ENCODE results near the gene STK38L.
A peak's percentile ranks its signal among the peaks of the same experiment; 100 is the strongest.

The STK38L gene

DNA sequence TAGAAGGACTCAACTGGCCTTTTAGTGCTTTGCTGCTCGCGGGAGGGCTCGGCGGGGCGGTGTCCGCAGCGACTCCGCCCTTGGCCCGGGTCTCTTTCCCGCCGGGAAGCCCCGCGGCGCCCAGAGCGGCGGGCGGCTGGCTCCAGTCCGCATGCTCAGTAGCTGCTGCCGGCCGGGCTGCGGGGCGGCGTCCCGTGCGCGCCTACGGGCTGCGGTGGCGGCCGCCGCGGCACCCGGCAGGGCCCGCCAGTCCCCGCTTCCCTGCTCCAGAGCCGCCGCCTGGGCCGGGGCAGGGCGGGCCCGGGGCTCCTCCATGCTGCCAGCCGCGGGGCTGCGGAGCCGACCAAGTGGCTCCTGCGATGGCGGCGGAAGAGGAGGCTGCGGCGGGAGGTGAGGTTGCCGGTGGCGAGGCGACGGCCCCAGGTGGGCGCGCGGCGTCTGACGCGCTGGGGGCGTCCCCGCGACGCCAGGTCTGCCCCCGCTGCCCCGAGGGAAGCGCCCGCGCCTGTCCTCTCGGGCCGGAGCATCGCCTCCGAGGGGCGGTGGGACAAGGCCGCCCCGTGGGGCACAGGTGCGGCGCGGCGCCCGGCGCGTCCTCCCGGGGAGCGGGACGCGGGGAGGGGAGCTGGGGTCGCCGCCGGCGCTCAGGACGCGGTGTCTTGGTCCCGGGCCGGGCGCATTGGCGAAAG, 88.8 kb downstream of the STK38L start, which contains the start of gene BMAL2:
Gene BMAL2 (plus strand): TSS at position 123 of the 689 bp plus-strand sequence. CDS start 237 bp downstream, at position 360.
- Histone ChIP-seq H3K9ac (ENCODE audit: low read depth, low read length) (peak within 1 kb of the TSS; percentile 9), H3K9me3 (ENCODE audit: control insufficient read depth, insufficient read depth, low read length) (no peaks in the 10 kb centered on the region), H3K4me3 (ENCODE audit: low read depth, low read length) (peak within 1 kb of the TSS; percentile 69), H3K36me3 (ENCODE audit: control insufficient read depth, insufficient read depth, low read length) (no peaks in the 10 kb centered on the region), H3K4me1 (ENCODE audit: control insufficient read depth, insufficient read depth, low read length) (peaks cover 6% of the 10 kb centered on the region), H3K27me3 (ENCODE audit: control insufficient read depth, insufficient read depth, low read length) (peaks cover 31% of the 10 kb centered on the region)

DNA sequence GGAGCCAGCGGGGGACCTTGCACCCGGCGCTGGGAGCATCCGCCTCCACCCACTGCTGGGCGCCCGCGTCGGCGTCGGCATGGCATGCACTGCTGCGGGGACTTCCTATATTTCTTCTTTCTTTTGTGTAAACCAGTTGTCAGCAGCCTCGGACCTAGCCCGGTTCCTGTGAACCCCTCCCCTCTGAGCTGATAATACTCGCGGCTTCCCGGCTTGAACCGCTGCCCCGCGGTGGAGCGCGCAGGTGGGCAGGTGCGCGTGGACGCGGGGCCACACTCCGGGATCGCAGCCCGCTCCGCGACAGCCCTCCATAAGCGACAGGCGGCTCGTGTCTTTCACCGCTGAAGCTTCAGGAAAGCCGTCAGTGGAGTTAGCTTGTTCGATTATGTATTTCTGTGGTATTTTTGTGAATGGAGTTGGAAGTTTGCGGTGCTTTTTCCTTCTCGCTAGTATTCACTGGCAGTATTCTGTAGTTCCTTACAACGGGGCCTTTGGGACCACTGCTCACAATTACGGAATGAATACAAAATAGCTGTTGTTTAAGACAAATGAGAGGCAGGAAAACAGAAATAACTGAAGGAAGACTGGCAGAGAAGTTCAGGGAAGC, 89.4 kb downstream of the STK38L start:
- Histone ChIP-seq H3K36me3 (ENCODE audit: control insufficient read depth, insufficient read depth, low read length) (no peaks in the 10 kb centered on the region), H3K9me3 (ENCODE audit: control insufficient read depth, insufficient read depth, low read length) (no peaks in the 10 kb centered on the region), H3K4me3 (ENCODE audit: low read depth, low read length) (peak overlapping the region; percentile 69), H3K9ac (ENCODE audit: low read depth, low read length) (no peak overlapping the region), H3K27me3 (ENCODE audit: control insufficient read depth, insufficient read depth, low read length) (peaks cover 31% of the 10 kb centered on the region), H3K4me1 (ENCODE audit: control insufficient read depth, insufficient read depth, low read length) (peaks cover 6% of the 10 kb centered on the region)

DNA sequence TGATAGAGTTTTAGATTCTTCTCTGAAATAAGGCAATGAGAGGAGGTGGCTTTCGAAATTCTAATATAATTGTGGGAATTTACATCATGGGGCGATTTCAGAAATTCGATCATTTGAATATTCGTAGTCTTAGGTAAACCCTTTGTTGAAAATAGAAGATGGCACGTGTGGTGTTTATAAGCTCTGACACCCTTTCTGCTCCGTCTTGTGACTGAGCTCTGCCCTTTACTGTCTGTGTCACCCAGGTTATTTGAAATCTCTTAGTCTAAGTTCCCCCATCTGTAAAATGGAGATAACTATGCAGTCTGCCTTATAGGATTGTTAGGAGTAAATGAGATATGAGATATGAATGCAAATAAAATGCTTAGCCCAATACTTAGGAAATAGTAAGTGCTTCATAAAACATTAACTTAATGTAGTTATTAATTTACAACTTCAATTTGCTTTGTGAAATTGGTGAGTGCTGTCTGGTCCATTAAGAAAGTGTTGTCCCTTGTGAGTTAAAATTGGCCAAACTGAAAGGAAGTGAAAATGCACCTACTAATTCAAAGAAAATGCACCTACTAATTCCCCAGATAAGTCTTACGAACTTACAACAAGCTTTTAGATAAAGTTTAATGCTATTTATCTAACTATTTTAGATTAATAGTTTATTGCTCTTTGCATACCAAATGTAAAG, 90.1 kb downstream of the STK38L start:
- no peaks in the 10 kb centered on the region for H3K36me3 ChIP-seq (ENCODE audit: control insufficient read depth, insufficient read depth, low read length)
- peaks cover 31% of the 10 kb centered on the region for H3K27me3 ChIP-seq (ENCODE audit: control insufficient read depth, insufficient read depth, low read length)
- H3K9me3 ChIP-seq (ENCODE audit: control insufficient read depth, insufficient read depth, low read length): no peaks in the 10 kb centered on the region
- H3K4me3 ChIP-seq (ENCODE audit: low read depth, low read length): peak overlapping the region; percentile 69
- H3K9ac ChIP-seq (ENCODE audit: low read depth, low read length): no peak overlapping the region
- peaks cover 6% of the 10 kb centered on the region for H3K4me1 ChIP-seq (ENCODE audit: control insufficient read depth, insufficient read depth, low read length)

DNA sequence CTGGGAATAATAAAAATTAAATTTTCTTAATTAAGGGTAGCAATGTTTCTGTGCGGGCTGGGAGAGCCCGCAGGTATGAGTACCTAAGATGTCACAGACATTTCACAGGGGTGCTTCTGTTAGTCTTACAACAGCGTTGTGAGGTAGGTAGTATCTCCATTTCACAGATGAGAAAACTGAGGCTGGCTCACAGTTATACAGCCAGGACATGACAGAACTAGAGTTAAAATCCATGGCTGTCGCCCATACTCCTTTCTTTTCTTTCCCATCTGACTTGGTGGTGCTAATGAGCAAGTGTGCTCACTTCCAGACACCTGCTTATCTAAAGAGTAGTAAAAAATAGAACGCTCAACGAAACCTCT, 90.6 kb downstream of the STK38L start:
- H3K36me3 ChIP-seq (ENCODE audit: control insufficient read depth, insufficient read depth, low read length): no peaks in the 10 kb centered on the region
- no peak overlapping the region for H3K9ac ChIP-seq (ENCODE audit: low read depth, low read length)
- no peaks in the 10 kb centered on the region for H3K9me3 ChIP-seq (ENCODE audit: control insufficient read depth, insufficient read depth, low read length)
- H3K4me3 ChIP-seq (ENCODE audit: low read depth, low read length): no peak overlapping the region
- peaks cover 6% of the 10 kb centered on the region for H3K4me1 ChIP-seq (ENCODE audit: control insufficient read depth, insufficient read depth, low read length)
- peaks cover 31% of the 10 kb centered on the region for H3K27me3 ChIP-seq (ENCODE audit: control insufficient read depth, insufficient read depth, low read length)

- Histone ChIP-seq H3K9ac (ENCODE audit: low read depth, low read length) (peak overlapping the region; percentile 4), H3K9me3 (ENCODE audit: control insufficient read depth, insufficient read depth, low read length) (no peaks in the 10 kb centered on the region), H3K36me3 (ENCODE audit: control insufficient read depth, insufficient read depth, low read length) (no peaks in the 10 kb centered on the region), H3K4me3 (ENCODE audit: low read depth, low read length) (no peak overlapping the region), H3K4me1 (ENCODE audit: control insufficient read depth, insufficient read depth, low read length) (peaks cover 6% of the 10 kb centered on the region), H3K27me3 (ENCODE audit: control insufficient read depth, insufficient read depth, low read length) (peaks cover 31% of the 10 kb centered on the region)
Measured at GRCh38 chr12:27335364-27336281, 91.5 kb downstream of the STK38L start.

DNA sequence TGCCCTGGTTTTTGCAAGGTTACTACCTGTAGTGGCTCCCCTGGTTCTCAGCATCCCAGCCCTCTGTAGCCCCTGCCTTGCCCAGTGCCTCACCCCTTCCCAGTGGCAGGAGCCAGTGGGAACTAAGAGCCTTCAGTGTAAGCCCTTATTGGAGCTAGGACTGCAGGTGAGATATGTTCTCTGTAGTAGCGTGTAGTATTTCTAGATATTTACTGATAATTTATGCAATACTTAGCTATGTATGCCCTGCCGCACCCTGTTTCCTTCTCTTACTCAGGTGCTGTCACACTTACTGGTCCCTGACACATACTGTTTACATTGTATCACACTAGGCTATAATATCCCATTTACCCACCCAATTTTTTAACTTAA, 92.2 kb downstream of the STK38L start:
- Histone ChIP-seq H3K27me3 (ENCODE audit: control insufficient read depth, insufficient read depth, low read length) (peaks cover 25% of the 10 kb centered on the region), H3K9ac (ENCODE audit: low read depth, low read length) (peak overlapping the region; percentile 4), H3K36me3 (ENCODE audit: control insufficient read depth, insufficient read depth, low read length) (no peaks in the 10 kb centered on the region), H3K4me1 (ENCODE audit: control insufficient read depth, insufficient read depth, low read length) (peaks cover 6% of the 10 kb centered on the region), H3K4me3 (ENCODE audit: low read depth, low read length) (no peak overlapping the region), H3K9me3 (ENCODE audit: control insufficient read depth, insufficient read depth, low read length) (no peaks in the 10 kb centered on the region)

- H3K9ac ChIP-seq (ENCODE audit: low read depth, low read length): no peak overlapping the region
- no peaks in the 10 kb centered on the region for H3K9me3 ChIP-seq (ENCODE audit: control insufficient read depth, insufficient read depth, low read length)
- H3K36me3 ChIP-seq (ENCODE audit: control insufficient read depth, insufficient read depth, low read length): no peaks in the 10 kb centered on the region
- H3K4me3 ChIP-seq (ENCODE audit: low read depth, low read length): no peak overlapping the region
- H3K27me3 ChIP-seq (ENCODE audit: control insufficient read depth, insufficient read depth, low read length): peaks cover 14% of the 10 kb centered on the region
- no peaks in the 10 kb centered on the region for H3K4me1 ChIP-seq (ENCODE audit: control insufficient read depth, insufficient read depth, low read length)
Measured at GRCh38 chr12:27337376-27337775, 93.3 kb downstream of the STK38L start.

- no peaks in the 10 kb centered on the region for H3K9me3 ChIP-seq (ENCODE audit: control insufficient read depth, insufficient read depth, low read length)
- no peaks in the 10 kb centered on the region for H3K4me1 ChIP-seq (ENCODE audit: control insufficient read depth, insufficient read depth, low read length)
- no peak overlapping the region for H3K4me3 ChIP-seq (ENCODE audit: low read depth, low read length)
- no peaks in the 10 kb centered on the region for H3K36me3 ChIP-seq (ENCODE audit: control insufficient read depth, insufficient read depth, low read length)
- peaks cover 11% of the 10 kb centered on the region for H3K27me3 ChIP-seq (ENCODE audit: control insufficient read depth, insufficient read depth, low read length)
- no peak overlapping the region for H3K9ac ChIP-seq (ENCODE audit: low read depth, low read length)
Measured at GRCh38 chr12:27338473-27338872, 94.4 kb downstream of the STK38L start.

DNA sequence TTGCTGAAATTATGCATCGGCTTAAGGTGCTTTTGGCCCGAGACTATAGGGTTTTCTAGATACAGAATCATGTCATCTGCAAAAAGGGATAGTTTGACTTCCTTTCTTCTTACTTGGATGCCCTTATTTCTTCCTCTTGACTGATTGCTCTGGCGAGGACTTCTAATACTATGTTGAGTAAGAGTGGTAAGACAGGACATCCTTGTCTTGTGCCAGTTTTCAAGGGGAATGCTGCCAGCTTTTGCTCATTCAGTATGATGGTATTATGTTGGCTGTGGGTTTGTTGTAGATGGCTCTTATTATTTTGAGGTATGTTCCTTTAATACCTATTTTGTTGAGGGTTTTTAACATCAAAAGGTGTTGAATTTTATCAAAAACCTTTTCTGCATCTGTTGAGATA, 96.9 kb downstream of the STK38L start:
- no peaks in the 10 kb centered on the region for H3K4me1 ChIP-seq (ENCODE audit: control insufficient read depth, insufficient read depth, low read length)

GRCh38 chr12:27342536-27342935, 98.5 kb downstream of the STK38L start:
- Histone ChIP-seq H3K36me3 (ENCODE audit: control insufficient read depth, insufficient read depth, low read length) (no peaks in the 10 kb centered on the region), H3K4me1 (ENCODE audit: control insufficient read depth, insufficient read depth, low read length) (peaks cover 5% of the 10 kb centered on the region), H3K9ac (ENCODE audit: low read depth, low read length) (no peak overlapping the region), H3K9me3 (ENCODE audit: control insufficient read depth, insufficient read depth, low read length) (no peaks in the 10 kb centered on the region), H3K27me3 (ENCODE audit: control insufficient read depth, insufficient read depth, low read length) (no peaks in the 10 kb centered on the region), H3K4me3 (ENCODE audit: low read depth, low read length) (no peak overlapping the region)

More for the DNA sequence above, 96.9 kb downstream of the STK38L start:
- no peaks in the 10 kb centered on the region for H3K27me3 ChIP-seq (ENCODE audit: control insufficient read depth, insufficient read depth, low read length)
- H3K36me3 ChIP-seq (ENCODE audit: control insufficient read depth, insufficient read depth, low read length): no peaks in the 10 kb centered on the region
- H3K9me3 ChIP-seq (ENCODE audit: control insufficient read depth, insufficient read depth, low read length): no peaks in the 10 kb centered on the region
- no peak overlapping the region for H3K9ac ChIP-seq (ENCODE audit: low read depth, low read length)
- H3K4me3 ChIP-seq (ENCODE audit: low read depth, low read length): no peak overlapping the region

- H3K4me3 ChIP-seq (ENCODE audit: low read depth, low read length): no peak overlapping the region
- no peaks in the 10 kb centered on the region for H3K36me3 ChIP-seq (ENCODE audit: control insufficient read depth, insufficient read depth, low read length)
- no peaks in the 10 kb centered on the region for H3K27me3 ChIP-seq (ENCODE audit: control insufficient read depth, insufficient read depth, low read length)
- H3K9me3 ChIP-seq (ENCODE audit: control insufficient read depth, insufficient read depth, low read length): no peaks in the 10 kb centered on the region
- no peak overlapping the region for H3K9ac ChIP-seq (ENCODE audit: low read depth, low read length)
- peaks cover 9% of the 10 kb centered on the region for H3K4me1 ChIP-seq (ENCODE audit: control insufficient read depth, insufficient read depth, low read length)
Measured at GRCh38 chr12:27343255-27344000, 99.3 kb downstream of the STK38L start.

Measured in iPS-15b (cell line).